GM19372 (cell line): ENCODE results near the gene CYTH4.
A peak's percentile ranks its signal among the peaks of the same experiment; 100 is the strongest.
"Not testable (repeated sequence)": the region's sequence is repeated elsewhere in the genome, so short reads cannot be mapped to it uniquely, and the experiment has no call there.

Source experiments
- ATAC-seq: cut with Tn5 transposase; IDR thresholded peaks from one replicate; pipeline ENCODE4 v1.9.1; 2021; ENCODE audit warnings: mild to moderate bottlenecking, low read depth, moderate library complexity; ENCODE audit not compliant: unreplicated experiment

CYTH4 gene, protein sequence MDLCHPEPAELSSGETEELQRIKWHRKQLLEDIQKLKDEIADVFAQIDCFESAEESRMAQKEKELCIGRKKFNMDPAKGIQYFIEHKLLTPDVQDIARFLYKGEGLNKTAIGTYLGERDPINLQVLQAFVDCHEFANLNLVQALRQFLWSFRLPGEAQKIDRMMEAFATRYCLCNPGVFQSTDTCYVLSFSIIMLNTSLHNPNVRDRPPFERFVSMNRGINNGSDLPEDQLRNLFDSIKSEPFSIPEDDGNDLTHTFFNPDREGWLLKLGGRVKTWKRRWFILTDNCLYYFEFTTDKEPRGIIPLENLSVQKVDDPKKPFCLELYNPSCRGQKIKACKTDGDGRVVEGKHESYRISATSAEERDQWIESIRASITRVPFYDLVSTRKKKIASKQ

DNA sequence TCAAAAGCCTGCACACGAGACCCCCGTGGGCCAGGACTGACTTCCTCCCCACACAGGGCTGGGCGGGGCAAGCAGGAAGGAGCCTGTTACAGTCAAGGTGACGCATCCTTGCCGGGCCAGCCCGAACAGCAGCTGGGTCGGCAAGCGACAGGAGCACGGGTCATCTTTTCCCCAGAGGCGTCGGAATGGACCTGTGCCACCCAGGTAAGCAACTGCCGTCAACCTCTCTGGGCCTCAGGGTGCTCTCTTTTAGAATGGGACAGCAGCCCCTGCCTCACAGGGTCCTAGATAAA lies at the start of gene CYTH4:
TSS of gene CYTH4 (plus strand) at position 124 of the 293 bp plus-strand sequence. CDS start at position 186, 62 bp downstream.
- ATAC-seq = no peak

DNA sequence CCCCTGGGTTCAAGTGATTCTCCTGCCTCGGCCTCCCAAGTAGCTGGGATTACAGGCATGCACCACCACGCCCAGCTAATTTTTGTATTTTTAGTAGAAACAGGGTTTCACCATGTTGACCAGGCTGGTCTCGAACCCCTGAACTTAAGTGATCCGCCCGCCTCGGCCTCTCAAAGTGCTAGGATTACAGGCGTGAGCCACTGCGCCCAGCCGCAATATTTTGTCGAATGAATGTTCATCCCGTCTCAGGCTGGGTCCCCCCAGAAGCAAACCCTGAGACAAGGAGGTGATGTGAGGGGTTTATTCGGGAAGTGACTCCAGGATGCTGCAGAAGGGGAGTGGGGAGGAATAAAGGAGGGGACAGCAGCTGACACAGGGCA lies 48.9 kb upstream of the CYTH4 start:
- not testable (repeated sequence) for ATAC-seq

DNA sequence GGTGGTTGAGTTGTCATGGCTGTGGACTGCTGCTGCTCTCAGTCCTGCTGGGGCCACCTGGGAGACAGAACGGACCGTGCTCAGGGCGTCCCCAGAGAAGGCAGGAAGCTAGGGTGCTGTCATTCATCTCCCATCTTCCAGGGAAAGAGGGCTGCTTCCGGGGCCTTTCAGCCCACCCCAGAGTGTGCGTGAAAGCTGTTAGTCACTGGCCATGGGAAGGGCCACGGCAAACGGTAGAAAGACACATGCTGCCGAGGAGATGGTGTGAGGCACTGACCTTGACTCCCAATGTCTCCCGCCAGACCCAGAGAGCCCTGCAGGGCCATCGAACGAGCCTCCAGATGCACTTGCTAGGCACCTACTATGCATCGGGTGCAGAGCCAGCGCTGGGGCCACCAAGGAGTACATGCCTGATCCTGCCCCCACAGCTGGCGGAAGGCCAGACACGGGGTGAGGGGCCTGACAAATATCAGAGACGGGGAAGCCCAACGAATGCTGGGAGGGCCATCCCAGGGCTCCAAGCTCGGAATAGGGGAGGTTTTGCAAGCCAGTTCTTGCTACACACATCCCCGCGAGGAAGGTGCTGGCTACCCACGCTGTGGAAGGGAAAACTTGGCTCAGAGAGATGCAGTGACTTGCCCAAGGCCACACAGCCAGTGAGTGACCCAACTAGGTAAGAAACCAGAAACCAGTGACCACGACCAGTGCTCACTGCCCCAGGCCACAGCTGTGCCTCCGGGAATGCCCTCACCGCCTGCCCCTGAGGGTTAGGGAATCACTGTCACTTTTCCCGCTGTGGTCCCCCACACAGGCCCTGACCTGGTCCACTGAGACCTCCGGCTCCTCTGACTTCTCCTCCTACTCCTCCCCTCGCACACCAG lies 48.3 kb upstream of the CYTH4 start:
- no peak for ATAC-seq

DNA sequence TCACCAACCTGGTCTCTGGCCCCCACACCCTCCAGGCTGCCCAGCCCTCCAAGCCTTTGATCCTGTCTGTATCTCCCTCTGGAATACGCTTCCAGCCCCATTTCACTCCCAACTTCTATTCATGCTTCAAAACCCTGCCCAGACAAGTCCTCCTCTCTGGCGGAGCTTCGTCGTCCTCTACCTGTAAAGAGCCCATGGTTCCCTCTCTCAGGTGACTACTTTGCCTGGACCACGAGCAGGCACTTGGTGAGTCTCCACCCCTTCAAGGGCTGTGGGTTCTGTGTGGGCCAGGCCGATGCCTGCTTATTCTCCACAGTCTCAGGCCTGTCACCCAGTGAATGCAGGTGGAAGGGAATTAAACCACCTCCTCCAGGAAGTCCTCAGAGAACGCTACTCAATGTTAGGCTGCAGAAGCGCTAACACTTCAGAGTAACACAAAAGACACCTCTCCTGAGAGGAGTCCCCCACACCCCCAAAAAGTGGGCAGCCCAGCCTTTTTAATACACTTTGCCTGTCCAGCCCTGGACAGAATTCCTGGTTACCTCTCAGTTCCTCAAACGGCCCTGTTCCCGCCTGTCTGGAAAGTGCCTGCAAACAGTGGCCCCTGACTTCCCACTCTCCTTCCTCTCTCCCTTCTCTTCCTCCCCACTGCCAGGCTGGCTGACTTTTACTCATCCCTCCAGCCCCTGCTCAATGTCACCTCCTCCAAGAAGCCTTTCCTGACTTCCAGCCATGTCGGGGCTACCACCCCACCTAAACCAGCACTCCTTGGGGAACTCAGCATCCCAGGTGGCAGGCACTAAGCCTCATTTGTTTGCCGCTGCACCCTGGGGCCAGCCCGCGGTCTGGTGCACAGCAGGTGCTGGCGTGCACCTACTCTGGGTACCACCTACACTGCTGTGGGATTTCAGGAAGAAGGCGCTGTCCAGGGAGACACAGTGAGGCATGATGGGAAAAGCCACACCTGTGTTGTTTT lies 47.3 kb upstream of the CYTH4 start:
- ATAC-seq = no peak

DNA sequence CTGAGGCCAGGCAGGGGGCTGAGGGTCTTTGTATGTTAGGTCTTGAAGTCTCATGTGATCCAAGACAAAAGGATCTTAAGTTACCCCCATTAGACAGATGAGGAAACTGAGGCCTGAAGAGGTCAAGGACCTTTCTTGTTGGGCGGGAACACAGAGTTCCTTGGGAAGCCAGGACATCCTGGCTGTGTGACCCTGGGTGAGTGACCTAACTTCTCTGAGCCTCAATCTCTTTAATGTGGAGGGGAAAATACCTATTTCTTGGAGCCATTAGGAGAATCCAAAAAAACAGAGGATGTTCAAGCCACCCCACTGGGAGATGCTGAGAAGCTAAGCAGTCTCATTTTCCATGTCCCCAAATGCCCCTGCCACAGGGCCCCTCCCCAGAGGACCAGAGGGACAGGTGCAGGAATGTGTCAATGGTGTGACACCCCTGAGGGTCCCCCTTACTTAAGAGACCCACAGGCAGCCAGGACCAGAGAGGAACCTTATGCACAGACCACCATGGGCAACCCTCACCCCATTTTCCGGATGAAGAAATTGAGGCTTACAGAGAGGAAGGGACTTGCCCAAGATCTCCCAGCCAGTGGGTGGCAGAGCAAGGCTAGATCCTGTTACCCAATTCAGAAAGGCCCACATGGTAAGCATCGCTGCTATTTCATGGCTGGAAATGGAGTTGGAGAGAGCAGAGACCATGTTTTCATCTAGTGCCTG lies 46.3 kb upstream of the CYTH4 start:
- no peak for ATAC-seq

DNA sequence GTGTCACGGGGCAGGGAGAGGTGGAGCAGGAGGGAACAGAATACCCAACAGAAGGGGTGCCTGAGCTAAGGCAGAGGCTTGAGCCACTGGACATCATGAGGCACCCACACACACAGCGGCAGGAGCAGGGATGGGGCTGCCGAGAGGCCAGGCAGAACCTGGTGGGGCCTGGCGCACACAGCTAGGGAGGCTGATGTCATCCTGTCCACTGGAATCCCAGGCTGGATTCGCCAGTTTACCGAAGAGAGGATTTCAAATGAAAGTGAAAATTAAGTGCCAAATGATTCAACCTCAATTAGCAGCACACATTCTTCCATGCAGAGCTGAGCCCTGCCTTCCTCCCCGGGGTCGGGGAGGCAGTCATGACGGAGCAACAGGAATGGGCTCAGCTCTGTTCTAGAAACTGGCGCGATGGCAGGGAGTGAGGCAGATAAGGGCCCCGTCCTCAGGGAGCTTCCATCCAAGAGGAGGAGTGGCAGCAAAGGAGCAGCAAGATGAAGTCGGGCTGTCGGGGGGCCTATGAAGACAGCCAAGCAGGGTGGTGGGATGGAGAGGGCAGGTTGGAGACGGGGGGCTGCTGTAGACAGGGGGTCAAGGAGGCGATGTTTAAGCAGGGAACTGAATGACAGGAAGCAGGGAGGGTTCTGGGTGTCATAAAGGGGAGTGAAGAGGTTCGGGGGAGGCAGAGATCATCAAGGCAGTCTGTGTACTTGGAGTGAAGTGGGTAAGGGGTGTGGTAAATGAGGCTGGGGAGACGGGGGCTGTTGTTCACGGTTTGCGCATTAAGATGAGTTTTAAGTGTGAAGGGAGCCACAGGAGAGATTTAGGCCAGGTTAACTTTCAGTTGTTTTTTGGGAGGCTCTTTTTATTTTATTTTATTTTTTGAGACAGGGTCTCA lies 44.7 kb upstream of the CYTH4 start:
- no peak for ATAC-seq

DNA sequence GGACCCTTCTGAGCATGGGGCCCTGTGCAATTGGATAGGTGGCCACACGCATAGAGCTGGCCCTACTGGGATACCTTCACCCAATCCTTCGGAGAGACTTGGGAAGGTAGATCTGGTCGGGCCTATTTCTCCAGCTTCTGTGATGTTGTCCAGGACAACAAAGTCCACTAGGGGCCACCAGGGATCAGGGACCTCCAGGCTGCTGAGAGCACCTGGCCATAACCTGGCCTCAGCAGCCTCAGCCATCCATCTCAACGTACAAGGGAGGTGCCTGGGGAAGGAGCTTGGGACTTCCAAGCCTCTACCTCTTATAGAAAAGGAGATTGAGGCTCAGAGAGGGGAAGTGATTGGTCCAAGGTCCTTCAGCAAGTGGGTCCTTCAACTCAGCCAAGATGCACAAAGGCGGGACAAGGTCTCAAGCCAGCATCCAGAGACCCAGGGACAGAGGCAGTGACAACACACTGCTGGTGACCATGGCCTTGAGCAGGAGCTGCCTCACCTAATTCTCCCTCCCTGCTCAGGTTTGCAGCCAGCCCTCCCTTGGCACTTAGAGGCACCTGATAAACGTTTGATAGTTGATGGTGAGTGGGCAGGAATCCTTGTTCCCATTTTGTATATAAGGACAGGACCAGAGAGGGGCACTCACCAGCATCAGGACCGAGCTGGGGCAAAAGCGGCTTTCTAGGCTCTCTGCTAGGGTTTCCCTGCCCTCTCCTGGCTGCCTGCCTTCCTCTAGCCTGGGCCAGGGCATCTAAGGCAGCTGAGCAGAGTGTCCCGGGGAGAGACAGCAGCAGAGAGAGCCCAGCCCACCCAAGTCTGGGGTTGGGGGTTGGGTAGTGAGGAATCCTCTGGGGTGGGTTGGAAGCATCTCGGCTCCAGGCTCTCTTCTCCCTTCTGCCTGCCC lies 42.7 kb upstream of the CYTH4 start:
- ATAC-seq = no peak

DNA sequence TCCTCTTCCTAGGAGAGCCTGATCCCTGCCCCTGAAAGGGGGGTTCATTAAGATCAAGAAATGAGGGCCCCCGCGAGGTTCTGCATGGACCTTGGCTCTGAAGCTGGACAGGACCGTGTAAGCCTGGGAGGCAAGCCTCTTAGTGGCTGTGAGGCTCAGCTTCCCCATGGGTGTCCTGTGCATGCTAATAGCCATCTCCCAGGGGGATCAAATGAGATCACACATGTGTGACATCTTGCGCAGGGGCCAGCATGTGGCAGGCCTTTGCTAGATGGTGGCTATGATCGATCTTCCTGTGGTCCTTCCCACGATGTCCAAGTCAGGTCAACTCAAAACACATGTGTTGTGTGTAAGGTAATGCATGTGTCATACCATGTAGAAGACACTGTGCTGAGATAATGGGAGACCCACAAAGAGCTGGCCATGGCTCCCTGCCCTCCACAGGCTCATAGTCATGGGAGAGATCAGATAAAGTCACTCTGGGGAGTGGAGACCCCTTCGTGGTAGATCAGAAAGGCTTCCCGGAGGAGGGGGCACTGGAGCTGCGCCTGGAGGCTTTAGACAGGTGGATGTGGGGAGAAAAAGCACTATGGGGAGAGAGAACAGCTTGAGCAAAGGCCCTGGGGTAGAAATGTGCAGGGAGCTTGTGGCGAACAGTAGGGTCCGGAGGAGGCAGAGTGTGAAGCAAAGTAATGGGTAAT lies 41.9 kb upstream of the CYTH4 start:
- ATAC-seq = no peak

DNA sequence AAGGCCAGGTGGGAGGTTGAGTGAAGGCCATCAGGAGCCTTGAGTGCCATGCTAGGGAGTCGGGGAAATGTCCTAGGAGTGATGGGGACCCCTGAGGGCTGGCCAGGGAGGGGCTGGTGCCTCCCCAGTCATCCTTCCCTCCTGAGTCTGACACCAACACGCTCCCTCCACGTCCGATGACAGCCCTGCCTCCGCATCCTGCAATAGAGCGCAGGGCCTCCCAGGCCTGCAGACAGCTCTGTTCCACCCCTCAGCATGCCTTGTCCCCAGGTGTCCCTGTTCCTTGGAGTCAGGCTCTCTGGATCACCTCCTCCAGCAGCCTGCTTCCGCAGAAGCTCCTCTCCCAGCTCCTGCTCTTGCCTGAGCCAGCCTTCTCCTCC lies 41.4 kb upstream of the CYTH4 start:
- no peak for ATAC-seq

DNA sequence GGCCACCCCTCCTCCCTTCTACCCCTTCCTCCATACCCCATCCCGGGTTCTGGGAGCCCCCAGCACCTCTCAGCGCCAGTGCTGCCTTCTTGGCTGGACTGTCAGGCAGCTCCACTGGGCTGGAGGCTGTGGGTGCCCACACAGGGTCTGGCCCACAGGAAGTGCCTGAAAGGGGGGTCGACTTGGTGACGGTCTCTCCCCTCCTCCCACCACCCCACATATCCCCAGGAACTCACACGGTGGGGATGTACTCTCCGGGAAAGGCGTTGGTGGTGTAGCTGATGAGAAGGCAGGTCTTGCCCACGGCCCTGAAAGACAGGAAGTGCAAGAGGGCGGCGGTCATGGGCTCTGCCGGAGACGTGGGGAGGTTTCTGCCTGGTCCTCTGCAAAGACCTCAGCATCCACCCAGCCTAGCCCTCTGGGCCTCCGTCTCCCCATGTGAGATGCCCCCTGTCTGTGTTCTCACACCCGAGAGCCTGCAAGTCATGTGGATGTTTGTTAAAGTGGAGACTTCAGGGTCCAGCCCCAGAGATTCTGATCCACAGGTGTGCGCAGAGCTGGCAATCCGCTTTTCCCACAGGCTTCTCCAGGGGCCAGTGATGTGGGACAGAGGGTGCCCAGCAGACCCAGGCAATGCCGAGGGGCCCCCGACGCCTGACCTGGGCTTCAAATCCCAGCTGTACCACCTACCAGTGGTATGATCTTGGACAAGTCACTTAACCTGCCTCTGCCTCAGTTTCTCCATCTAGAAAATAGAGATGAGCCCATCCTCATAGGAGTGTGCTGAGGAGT lies 40.8 kb upstream of the CYTH4 start:
- no peak for ATAC-seq

DNA sequence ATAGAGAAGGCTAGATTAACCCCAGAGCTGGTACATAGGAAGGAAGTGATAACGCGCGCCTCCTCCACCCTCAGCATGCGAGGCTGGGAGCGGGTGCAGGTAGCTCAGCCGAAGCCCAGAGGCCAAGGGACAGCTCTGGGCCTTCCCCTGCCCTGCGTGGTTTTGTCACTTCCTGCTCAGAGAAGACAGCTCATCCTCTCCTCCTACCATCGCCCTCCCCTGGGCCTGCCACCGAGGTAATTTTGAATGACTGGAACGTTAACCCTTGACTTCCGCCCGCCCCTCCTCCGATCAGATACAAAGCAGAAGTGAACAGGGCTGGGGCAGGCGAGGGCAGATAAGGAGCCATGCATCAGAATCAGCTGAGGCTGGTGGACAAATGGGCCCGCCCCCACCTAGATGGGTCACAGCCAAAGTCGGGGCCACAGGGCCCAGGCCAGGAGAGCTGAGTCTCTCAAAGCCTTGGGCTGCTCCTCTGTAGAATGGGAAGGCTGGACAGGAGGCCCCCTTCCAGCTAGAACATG lies 39.9 kb upstream of the CYTH4 start:
- ATAC-seq = peak; percentile 55

DNA sequence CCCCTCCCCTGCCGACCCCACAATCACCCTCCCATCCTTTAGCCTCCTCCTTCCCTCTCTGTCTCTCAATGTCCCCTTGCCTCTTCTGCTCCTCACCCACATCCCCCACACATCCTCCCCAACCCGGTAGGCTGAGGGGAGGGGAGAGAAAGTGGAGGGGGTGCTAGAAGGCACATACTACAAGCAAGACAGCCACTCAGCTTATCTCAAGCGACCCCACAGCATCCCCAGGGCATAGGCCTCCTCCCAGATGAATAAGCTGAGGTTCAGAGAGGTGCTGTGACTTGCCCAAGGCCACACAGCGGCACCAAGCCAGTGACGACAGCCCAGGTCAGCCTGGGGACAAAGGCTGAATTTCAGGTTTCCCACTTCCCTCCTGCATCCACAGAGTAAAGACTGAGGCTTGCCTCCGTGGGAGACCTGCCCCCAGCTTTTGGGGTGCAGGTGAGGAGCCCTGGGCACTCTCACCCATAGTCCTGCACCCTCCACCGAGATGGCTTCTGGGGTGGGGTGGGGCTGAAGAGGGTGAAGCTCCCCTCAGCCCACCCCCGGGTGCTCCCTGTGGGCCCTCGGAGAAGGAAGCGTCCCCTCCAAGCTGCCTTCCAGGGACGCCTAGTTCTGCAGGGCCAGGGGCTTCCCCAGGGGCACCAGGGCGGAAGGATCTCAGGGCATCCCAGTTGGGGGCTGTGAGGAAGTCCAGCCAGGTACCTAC lies 38.8 kb upstream of the CYTH4 start:
- ATAC-seq = no peak

DNA sequence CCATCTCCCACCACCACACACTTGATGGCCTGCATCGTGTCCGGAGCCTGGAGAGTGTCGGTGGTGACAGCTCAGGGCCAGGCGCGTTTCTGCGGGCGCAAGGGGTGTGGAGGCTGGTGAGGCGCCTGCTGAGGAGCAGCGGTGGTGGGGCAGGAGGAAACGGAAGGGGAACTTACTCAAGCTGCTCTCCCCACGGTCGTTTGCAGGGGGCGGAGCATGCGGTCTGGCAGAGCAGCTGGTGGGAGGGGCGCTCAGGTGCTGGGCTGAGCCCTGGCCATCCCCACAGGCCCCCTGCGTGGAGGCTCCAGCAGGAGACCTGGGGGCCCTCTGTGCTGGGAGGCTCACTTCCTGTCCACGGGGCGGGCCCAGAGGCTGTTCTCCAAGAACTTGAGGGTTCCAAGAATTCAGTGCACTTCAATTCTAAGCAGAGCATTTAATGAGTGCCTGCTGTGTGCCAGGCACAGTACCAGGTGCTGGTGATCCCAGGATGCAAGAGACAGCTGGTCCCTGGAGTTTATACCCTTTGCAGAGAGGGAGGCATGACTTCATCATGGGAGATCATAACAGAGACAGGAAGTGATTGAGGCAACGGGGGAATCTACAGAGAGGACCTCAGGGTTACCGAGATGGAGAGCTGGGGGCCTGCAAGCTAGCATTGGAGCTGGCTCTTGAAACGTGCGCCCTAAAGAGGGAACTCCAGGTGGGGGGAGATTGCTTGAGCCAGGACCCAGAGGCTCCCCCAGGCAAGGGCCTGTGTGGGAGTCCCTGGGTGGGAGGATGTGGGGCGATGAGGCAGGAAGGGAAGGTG lies 38.0 kb upstream of the CYTH4 start, which contains the start of gene RAC2:
TSS of gene RAC2 (minus strand) at position 156 of the 808 bp plus-strand sequence. CDS start at position 35, 121 bp downstream.
- ATAC-seq = no peak

DNA sequence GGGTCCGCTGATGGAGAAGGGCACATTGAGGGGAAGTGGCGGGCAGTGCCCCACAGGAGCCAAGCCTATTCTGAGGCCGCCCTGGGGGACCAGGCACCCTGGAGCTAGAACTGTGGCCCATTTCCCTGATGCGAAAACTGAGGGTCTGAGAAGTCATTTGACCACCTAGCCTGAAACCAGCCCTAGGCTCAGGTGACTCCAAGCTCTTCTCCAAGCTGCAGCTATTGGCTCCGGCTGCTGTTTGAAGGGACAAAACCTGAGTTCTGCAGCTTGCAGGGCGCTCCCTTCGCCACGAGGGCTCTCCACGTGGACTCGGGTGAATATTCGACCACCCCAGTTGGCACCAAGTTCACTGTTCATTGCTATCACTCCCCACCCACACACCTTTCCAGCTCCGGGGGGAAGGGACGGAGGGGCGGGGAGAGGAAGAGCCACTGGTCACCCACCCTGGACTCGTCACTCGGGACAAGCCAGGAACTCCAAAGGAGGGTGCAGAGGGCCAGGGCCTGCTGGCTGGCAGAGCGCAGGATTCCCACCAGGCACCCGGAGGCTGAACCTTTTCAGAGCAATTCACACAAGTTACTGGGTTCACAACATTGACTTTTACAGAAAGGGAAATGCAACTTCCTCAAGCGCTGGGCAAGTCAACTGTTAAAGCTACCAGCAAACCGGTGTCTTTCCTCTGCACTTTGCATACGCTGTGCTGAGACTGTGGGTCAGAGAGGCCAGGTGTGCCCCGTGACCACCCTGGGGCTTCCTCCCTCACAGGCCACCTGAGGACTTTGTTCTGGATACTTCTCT lies 37.2 kb upstream of the CYTH4 start:
- no peak for ATAC-seq
